GM10266 (cell line): ENCODE data around the gene PIGR.

Experiments used
- DNase-seq: peaks from one replicate; pipeline ENCODE4 v3.0.0; 2012; ENCODE audit errors: extremely low spot score
- CTCF ChIP-seq: IDR thresholded peaks from 2 replicates; pipeline ENCODE4 v1.5.1; 2012; ENCODE audit warnings: mild to moderate bottlenecking, low read depth; ENCODE audit not compliant: control insufficient read depth, insufficient read depth; ENCODE audit errors: missing control alignments

The PIGR gene

DNA sequence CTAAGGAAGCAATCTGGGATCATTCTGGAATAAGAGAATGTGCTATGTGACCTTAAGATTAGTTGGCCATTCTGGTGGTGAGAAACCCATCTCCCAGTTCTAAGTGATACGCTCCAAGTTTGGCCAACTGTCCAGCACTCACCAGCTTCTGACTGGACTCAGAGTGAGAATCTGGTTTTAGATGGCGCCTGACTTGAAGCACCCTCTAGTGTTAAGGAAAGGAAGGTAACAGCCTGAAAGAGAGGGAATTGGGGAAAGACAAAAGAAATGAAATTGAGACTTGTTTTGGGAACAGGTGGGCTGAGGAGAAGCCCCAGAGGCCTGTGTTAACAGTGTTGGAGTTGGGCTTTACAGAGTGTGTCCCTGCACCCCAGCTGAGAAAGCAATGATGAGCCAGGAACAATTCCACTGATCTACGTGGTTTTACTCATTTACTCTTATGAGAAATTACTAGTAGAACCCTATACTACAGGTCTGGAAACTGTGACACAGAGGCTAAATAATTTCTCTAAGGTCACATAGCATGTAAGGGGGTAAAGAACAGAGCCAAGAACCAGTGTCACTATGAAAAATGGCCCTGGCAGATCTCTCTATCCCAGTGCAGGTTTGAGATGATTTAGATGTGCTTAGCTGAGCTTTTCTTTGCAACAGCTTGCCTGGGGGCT, 33.2 kb upstream of the PIGR start:
- peak; percentile 78 for TF ChIP-seq CTCF
- peak; percentile 30 for DNase-seq

- DNase-seq = no peak
- no peak for TF ChIP-seq CTCF
Measured at GRCh38 chr1:206978259-206978658, 32.0 kb upstream of the PIGR start.

GRCh38 chr1:206975306-206975705, 29.0 kb upstream of the PIGR start:
- no peak for DNase-seq
- no peak for TF ChIP-seq CTCF

DNA sequence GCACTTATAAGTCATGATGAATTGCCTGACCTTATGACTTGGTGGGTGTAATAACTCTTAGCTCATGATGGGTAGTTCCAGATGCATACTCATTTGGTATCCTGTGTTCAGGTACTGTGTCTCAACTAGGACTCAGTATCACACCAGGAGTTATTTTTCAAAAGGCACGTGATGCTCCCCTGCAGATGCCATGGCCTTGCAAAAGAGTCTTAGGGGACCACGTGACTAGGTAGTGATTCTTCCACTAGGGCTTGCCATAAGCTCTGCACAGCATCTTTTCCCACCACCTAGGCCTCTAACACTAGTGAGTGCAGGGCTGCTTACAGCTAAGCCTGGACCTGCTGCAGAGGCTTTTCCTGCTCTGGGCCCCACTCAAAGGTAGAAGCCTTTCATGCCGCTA, 27.9 kb upstream of the PIGR start:
- no peak for DNase-seq
- TF ChIP-seq CTCF = no peak

- TF ChIP-seq CTCF = no peak
- no peak for DNase-seq
Measured at GRCh38 chr1:206972728-206973127, 26.5 kb upstream of the PIGR start.

DNA sequence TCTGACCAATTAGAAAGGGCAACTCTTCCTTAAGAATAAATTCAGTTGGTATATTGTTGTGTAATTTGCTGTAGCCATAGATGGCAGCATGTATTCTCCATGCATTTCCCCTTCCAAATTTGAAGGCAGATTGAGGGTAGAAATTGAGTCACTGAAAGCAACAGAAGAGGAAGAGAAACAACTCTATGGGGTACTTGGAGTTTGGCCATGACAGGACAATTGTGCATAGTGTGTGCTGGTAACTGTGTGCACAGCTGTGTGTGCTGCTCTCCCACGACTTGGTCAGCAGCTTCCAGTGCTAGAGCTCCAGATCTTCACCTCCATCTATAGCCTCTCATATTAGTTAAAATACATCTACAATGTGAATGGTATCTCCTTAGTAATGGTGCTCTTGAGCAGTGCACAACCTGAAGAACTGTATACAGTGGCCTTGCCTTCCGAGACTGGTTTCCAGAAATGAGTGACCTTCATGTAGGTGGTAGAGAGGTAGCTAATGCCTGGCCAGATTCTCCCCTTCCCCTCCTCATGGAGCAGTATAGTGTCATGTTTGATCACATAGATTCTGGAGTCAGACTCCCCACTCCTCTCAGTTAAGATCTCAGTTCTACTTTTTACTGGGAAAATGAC, 24.9 kb upstream of the PIGR start:
- no peak for TF ChIP-seq CTCF
- DNase-seq = no peak

DNA sequence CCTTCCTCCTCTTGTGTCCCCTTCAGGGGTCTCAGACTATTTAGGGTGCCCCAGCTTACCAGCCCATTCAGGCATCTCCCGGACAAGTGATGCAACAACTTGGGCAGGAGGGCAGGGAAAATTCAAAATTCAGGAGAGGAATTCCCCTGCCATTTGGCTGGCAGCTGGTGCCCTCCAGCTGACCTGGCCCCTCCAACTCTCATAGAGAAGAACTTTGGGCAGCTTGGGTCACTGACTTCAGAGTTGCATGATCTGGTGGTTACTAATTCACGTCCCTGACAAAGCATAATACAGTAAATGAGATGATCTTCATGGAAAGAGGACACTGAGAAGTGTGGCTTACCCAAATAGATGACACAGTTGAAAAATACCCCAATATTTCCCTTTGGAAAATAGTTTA, 24.2 kb upstream of the PIGR start, which contains the start of gene FCAMR:
FCAMR (minus strand) TSS at position 15 of the 400 bp plus-strand sequence. CDS start 335 bp downstream, outside the sequence.
- DNase-seq = no peak
- no peak for TF ChIP-seq CTCF
